HepG2 (cell line): ENCODE results near the gene NSD2. TPM values are rescaled to one million over a fixed set of nuclear protein-coding genes. Genes with fewer than 3 reads are reported as not detected.

Source experiments
- DNMT3B ChIP-seq: conservative IDR thresholded peaks from 2 replicates; pipeline ENCODE4 v1.6.1; 2016; ENCODE audit warnings: missing biosample characterization, control low read depth
- ESRRA ChIP-seq: sonication (generic); formaldehyde crosslinking; IDR thresholded peaks from 2 replicates; pipeline ENCODE4 v1.5.1; 2020; ENCODE audit warnings: mild to moderate bottlenecking, low read depth, missing genetic modification reagents
- HDAC2 ChIP-seq: sonication (generic); formaldehyde crosslinking; IDR thresholded peaks from 2 replicates; pipeline ENCODE4 v1.4.0; 2020; ENCODE audit warnings: missing genetic modification reagents
- HIVEP1 ChIP-seq: sonication (generic); formaldehyde crosslinking; IDR thresholded peaks from 2 replicates; pipeline ENCODE4 v1.4.0; 2020; ENCODE audit warnings: mild to moderate bottlenecking, missing genetic modification reagents
- HNF4A ChIP-seq: sonication (generic); formaldehyde crosslinking; IDR thresholded peaks from 2 replicates; pipeline ENCODE4 v1.4.0; 2020; ENCODE audit warnings: missing genetic modification reagents
- ZBTB20 ChIP-seq: sonication (generic); formaldehyde crosslinking; IDR thresholded peaks from 2 replicates; pipeline ENCODE4 v1.8.1; 2023; ENCODE audit warnings: missing genetic modification reagents, low read depth, mild to moderate bottlenecking, borderline replicate concordance
- ZNF333 ChIP-seq: sonication (generic); formaldehyde crosslinking; IDR thresholded peaks from 2 replicates; pipeline ENCODE4 v1.4.0; 2020; ENCODE audit warnings: mild to moderate bottlenecking, missing genetic modification reagents, borderline replicate concordance
- polyA plus RNA-seq, 8 experiments: library from polyadenylated mRNA; depleted of rRNA in 3 of 8; stranded (reverse) in 7 of 8; unstranded in 1 of 8; fragments of >200 nt; fragmentation: Illumina TruSeq in 4 of 8; extraction: Trizol in 4 of 8; gene quantifications; 2 replicates each; pipeline versions ENCODE4 v1.2.1 to v1.2.3, GENCODE V29; 2011 to 2016; ENCODE audit warnings: low read depth in 4 of 8, missing spikeins in 1 of 8, mixed read lengths in 1 of 8; ENCODE audit not compliant: insufficient read depth in 1 of 8
- total RNA-seq, 5 experiments: library from RNA; depleted of rRNA; stranded (reverse); fragments of >200 nt; fragmentation: Illumina TruSeq; extraction: Trizol; gene quantifications; 2 replicates each; pipeline ENCODE4 v1.2.3, GENCODE V29; 2016; ENCODE audit warnings: low read depth in 1 of 5
- TF ChIP-seq, protein P1 (sequence below): sonication (generic); formaldehyde crosslinking; IDR thresholded peaks from 2 replicates; pipeline ENCODE4 v1.5.0; 2020; ENCODE audit warnings: mild to moderate bottlenecking, missing genetic modification reagents
- TF ChIP-seq, protein P2 (sequence below): sonication (generic); formaldehyde crosslinking; IDR thresholded peaks from 2 replicates; pipeline ENCODE4 v1.8.1; 2023; ENCODE audit warnings: missing genetic modification reagents, inconsistent platforms, borderline replicate concordance
- TF ChIP-seq, protein P3 (sequence below): sonication (generic); formaldehyde crosslinking; IDR thresholded peaks from 2 replicates; pipeline ENCODE4 v1.4.0; 2020; ENCODE audit warnings: missing genetic modification reagents, borderline replicate concordance
- TF ChIP-seq, protein P4 (sequence below): sonication (generic); formaldehyde crosslinking; IDR thresholded peaks from 2 replicates; pipeline ENCODE4 v1.5.1; 2020; ENCODE audit warnings: mild to moderate bottlenecking, missing genetic modification reagents, borderline replicate concordance
- TF ChIP-seq, protein P5 (sequence below): sonication (generic); formaldehyde crosslinking; IDR thresholded peaks from 2 replicates; pipeline ENCODE4 v1.8.1; 2023; ENCODE audit warnings: mild to moderate bottlenecking, missing genetic modification reagents

Gene NSD2
- total and polyA plus RNA-seq, 2 of the 13 experiments (the other 11 are each of a cell fraction or from before 2014, with no cell fraction given), result 22.0 to 65.9 TPM

DNA sequence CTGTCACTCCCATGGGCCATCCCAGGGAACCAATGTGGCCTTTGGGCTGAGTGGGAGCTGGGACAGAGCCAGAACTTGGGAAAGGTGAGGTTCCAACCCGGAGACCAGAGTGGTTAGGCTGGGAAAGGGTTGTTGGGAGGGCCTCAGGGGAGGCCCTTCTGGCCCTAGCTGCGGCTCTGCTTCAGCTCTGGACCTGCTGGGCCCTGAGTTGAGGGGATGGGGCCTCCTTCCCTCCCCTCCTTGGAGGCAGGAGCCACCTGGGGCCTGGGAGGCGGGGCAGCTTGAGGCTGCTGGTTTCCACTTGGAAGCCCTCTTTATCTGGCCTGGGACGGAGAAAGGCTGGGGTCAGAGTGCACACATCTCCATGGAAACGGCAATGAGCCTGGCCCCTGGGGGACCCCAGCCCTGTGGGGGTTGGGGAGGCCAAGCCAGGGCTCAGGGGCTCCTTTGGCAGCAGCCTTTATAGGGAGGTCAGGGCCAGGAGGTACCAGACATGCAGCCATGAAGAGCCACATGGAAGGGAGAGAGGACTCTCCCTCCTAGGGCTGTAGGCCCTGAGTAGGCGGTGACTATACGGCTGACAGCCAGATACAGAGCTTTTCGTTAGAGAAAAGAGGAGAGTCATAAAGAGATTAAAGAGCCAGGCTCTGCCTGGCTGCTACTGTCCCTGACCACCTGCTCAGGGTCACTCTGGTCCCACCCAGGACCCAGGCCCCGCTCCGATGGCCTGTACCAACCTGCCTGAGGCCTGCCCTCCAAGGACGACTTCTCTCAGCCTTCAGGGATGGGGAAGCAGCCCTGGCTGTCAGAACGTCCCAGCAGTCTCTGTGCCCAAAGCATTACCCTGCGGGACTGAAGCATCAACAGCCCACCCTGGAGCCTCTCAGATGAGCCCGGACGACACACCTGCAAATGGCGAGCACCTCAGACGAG is 6.9 kb upstream of the NSD2 start (continued):
- TF ChIP-seq, protein P1, sequence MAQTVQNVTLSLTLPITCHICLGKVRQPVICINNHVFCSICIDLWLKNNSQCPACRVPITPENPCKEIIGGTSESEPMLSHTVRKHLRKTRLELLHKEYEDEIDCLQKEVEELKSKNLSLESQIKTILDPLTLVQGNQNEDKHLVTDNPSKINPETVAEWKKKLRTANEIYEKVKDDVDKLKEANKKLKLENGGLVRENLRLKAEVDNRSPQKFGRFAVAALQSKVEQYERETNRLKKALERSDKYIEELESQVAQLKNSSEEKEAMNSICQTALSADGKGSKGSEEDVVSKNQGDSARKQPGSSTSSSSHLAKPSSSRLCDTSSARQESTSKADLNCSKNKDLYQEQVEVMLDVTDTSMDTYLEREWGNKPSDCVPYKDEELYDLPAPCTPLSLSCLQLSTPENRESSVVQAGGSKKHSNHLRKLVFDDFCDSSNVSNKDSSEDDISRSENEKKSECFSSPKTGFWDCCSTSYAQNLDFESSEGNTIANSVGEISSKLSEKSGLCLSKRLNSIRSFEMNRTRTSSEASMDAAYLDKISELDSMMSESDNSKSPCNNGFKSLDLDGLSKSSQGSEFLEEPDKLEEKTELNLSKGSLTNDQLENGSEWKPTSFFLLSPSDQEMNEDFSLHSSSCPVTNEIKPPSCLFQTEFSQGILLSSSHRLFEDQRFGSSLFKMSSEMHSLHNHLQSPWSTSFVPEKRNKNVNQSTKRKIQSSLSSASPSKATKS (CRISPR knock-in tag), result no peak
- TF ChIP-seq, protein P2, sequence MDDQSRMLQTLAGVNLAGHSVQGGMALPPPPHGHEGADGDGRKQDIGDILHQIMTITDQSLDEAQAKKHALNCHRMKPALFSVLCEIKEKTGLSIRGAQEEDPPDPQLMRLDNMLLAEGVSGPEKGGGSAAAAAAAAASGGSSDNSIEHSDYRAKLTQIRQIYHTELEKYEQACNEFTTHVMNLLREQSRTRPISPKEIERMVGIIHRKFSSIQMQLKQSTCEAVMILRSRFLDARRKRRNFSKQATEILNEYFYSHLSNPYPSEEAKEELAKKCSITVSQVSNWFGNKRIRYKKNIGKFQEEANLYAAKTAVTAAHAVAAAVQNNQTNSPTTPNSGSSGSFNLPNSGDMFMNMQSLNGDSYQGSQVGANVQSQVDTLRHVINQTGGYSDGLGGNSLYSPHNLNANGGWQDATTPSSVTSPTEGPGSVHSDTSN (CRISPR knock-in tag), result no peak
- TF ChIP-seq, protein P3, sequence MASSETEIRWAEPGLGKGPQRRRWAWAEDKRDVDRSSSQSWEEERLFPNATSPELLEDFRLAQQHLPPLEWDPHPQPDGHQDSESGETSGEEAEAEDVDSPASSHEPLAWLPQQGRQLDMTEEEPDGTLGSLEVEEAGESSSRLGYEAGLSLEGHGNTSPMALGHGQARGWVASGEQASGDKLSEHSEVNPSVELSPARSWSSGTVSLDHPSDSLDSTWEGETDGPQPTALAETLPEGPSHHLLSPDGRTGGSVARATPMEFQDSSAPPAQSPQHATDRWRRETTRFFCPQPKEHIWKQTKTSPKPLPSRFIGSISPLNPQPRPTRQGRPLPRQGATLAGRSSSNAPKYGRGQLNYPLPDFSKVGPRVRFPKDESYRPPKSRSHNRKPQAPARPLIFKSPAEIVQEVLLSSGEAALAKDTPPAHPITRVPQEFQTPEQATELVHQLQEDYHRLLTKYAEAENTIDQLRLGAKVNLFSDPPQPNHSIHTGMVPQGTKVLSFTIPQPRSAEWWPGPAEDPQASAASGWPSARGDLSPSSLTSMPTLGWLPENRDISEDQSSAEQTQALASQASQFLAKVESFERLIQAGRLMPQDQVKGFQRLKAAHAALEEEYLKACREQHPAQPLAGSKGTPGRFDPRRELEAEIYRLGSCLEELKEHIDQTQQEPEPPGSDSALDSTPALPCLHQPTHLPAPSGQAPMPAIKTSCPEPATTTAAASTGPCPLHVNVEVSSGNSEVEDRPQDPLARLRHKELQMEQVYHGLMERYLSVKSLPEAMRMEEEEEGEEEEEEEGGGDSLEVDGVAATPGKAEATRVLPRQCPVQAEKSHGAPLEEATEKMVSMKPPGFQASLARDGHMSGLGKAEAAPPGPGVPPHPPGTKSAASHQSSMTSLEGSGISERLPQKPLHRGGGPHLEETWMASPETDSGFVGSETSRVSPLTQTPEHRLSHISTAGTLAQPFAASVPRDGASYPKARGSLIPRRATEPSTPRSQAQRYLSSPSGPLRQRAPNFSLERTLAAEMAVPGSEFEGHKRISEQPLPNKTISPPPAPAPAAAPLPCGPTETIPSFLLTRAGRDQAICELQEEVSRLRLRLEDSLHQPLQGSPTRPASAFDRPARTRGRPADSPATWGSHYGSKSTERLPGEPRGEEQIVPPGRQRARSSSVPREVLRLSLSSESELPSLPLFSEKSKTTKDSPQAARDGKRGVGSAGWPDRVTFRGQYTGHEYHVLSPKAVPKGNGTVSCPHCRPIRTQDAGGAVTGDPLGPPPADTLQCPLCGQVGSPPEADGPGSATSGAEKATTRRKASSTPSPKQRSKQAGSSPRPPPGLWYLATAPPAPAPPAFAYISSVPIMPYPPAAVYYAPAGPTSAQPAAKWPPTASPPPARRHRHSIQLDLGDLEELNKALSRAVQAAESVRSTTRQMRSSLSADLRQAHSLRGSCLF (CRISPR knock-in tag), result no peak
- no peak for TF ChIP-seq ESRRA (CRISPR knock-in tag)
- TF ChIP-seq HDAC2 (CRISPR knock-in tag), result peak; percentile 51; the same call in 1 of the 2 replicates
- 0 out of 2 replicates have a peak, but pooled peaks have one; percentile 35 for TF ChIP-seq ZBTB20 (CRISPR knock-in tag)
- no peak for TF ChIP-seq DNMT3B (CRISPR knock-in tag)
- TF ChIP-seq, protein P4, sequence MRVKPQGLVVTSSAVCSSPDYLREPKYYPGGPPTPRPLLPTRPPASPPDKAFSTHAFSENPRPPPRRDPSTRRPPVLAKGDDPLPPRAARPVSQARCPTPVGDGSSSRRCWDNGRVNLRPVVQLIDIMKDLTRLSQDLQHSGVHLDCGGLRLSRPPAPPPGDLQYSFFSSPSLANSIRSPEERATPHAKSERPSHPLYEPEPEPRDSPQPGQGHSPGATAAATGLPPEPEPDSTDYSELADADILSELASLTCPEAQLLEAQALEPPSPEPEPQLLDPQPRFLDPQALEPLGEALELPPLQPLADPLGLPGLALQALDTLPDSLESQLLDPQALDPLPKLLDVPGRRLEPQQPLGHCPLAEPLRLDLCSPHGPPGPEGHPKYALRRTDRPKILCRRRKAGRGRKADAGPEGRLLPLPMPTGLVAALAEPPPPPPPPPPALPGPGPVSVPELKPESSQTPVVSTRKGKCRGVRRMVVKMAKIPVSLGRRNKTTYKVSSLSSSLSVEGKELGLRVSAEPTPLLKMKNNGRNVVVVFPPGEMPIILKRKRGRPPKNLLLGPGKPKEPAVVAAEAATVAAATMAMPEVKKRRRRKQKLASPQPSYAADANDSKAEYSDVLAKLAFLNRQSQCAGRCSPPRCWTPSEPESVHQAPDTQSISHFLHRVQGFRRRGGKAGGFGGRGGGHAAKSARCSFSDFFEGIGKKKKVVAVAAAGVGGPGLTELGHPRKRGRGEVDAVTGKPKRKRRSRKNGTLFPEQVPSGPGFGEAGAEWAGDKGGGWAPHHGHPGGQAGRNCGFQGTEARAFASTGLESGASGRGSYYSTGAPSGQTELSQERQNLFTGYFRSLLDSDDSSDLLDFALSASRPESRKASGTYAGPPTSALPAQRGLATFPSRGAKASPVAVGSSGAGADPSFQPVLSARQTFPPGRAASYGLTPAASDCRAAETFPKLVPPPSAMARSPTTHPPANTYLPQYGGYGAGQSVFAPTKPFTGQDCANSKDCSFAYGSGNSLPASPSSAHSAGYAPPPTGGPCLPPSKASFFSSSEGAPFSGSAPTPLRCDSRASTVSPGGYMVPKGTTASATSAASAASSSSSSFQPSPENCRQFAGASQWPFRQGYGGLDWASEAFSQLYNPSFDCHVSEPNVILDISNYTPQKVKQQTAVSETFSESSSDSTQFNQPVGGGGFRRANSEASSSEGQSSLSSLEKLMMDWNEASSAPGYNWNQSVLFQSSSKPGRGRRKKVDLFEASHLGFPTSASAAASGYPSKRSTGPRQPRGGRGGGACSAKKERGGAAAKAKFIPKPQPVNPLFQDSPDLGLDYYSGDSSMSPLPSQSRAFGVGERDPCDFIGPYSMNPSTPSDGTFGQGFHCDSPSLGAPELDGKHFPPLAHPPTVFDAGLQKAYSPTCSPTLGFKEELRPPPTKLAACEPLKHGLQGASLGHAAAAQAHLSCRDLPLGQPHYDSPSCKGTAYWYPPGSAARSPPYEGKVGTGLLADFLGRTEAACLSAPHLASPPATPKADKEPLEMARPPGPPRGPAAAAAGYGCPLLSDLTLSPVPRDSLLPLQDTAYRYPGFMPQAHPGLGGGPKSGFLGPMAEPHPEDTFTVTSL (CRISPR knock-in tag), result no peak
- no peak for TF ChIP-seq ZNF333 (CRISPR knock-in tag)
- TF ChIP-seq HNF4A (CRISPR knock-in tag), result peak; percentile 76
- TF ChIP-seq, protein P5, sequence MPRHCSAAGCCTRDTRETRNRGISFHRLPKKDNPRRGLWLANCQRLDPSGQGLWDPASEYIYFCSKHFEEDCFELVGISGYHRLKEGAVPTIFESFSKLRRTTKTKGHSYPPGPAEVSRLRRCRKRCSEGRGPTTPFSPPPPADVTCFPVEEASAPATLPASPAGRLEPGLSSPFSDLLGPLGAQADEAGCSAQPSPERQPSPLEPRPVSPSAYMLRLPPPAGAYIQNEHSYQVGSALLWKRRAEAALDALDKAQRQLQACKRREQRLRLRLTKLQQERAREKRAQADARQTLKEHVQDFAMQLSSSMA (CRISPR knock-in tag), result no peak
- peak; percentile 58; the same call in 1 of the 2 replicates for TF ChIP-seq HIVEP1 (CRISPR knock-in tag)
